Measurements from ENCODE around the gene GCNT2.

GCNT2 gene

GRCh38 chr6:10505529-10505928, 15.6 kb upstream of the GCNT2 start:
- H3K4me3 ChIP-seq (replicated peaks in 1 of 2; ENCODE audit: low read depth in 2 of 2, low read length in 2 of 2), result no peak overlapping the region
- no peak for DNase-seq (ENCODE audit: low read depth in 2 of 2)
- no peak for TF ChIP-seq CTCF (IDR thresholded peaks at IDR 0.05; ENCODE audit: low read depth, low read length)

- no peak for TF ChIP-seq CTCF (IDR thresholded peaks at IDR 0.05; ENCODE audit: low read depth, low read length)
- H3K4me3 ChIP-seq (replicated peaks in 1 of 2; ENCODE audit: low read depth in 2 of 2, low read length in 2 of 2), result no peak overlapping the region
- no peak for DNase-seq (ENCODE audit: low read depth in 2 of 2)
Observed at GRCh38 chr6:10507298-10507697, 13.9 kb upstream of the GCNT2 start.

GRCh38 chr6:10507715-10508114, 13.4 kb upstream of the GCNT2 start:
- no peak for DNase-seq (ENCODE audit: low read depth in 2 of 2)
- no peak for TF ChIP-seq CTCF (IDR thresholded peaks at IDR 0.05; ENCODE audit: low read depth, low read length)
- H3K4me3 ChIP-seq (replicated peaks in 1 of 2; ENCODE audit: low read depth in 2 of 2, low read length in 2 of 2), result no peak overlapping the region

DNA sequence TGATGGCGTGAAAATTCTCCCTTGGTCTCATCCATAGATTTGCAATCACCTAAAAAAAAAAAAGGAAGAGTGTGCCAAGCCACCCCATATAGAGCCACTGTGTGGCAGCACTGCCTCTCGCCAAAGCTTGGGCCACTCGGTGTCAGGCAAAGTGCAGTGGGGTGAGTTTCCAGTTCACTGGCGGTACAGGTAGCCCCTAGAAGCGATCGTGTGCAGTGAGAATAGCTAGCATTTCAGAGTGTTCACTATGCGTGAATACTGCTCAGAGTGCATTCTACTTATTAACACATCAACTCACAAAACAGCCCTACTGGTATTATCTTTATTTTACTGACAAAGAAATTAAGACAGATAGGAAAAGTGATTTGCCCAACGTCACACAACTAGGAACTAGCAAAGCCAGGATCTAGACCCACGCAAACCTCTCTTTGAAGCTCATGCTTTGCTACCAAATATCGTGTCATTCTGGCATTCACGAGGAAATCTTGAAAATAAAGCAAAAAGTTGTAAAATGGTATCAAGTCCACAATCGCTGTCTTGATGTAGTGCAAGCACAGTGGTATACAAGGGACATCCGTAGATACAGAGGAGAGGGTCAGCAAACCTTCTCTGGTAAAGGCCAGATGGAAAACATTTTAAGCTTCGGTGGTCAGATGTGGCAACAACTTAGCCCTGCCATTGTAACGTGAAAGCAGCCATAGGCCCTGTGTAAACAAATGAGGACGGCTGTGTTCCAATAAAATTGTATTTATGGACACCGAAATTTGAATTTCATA, 10.4 kb upstream of the GCNT2 start:
- peak; percentile 14 to 24 for DNase-seq (ENCODE audit: low read depth in 2 of 2)
- no peak overlapping the region for H3K4me3 ChIP-seq (replicated peaks in 1 of 2; ENCODE audit: low read depth in 2 of 2, low read length in 2 of 2)
- peak; percentile 40 for TF ChIP-seq CTCF (IDR thresholded peaks at IDR 0.05; ENCODE audit: low read depth, low read length)

DNA sequence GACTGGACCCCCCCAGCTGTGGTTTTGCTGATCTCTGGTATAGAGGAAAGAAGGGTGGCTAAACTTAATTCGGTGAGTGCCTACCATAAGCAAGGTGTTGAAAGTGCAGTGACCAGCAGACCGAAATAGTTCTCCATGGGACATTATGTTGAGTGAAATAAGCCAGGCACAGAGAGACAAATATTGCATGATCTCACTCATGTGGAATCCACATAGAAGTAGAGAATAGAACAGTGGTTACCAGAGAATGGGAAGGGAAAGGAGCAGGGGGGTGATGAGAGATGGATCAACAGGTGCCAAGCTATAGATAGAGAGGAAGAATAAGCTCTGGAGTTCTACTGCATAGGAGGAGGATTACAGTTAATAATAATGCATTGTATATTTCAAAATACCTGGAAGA, 9.7 kb upstream of the GCNT2 start:
- DNase-seq (ENCODE audit: low read depth in 2 of 2), result peak; percentile 11 to 18
- no peak overlapping the region for H3K4me3 ChIP-seq (replicated peaks in 1 of 2; ENCODE audit: low read depth in 2 of 2, low read length in 2 of 2)
- TF ChIP-seq CTCF (IDR thresholded peaks at IDR 0.05; ENCODE audit: low read depth, low read length), result no peak

- TF ChIP-seq CTCF (IDR thresholded peaks at IDR 0.05; ENCODE audit: low read depth, low read length), result no peak
- no peak overlapping the region for H3K4me3 ChIP-seq (replicated peaks in 1 of 2; ENCODE audit: low read depth in 2 of 2, low read length in 2 of 2)
Observed at GRCh38 chr6:10513544-10513943, 7.6 kb upstream of the GCNT2 start.

More at GRCh38 chr6:10513544-10513943, 7.6 kb upstream of the GCNT2 start:
- no peak for DNase-seq (ENCODE audit: low read depth in 2 of 2)

All from cardiac fibroblast (primary cell).